CD14-positive monocyte (primary cell): ENCODE measurements around the gene RARB. TPM values are rescaled to one million over a fixed set of nuclear protein-coding genes. Genes with fewer than 3 reads are reported as not detected.
A peak's percentile ranks its signal among the peaks of the same experiment; 100 is the strongest.

Experiments
- DNase-seq, 3 donors: peaks; one replicate each; pipeline ENCODE4 v3.0.0-alpha.2; 2011 to 2022
- H2AFZ ChIP-seq: 2 replicates; pipeline ENCODE4 v1.6.0; 2012; ENCODE audit warnings: mild to moderate bottlenecking, low read depth, low read length, inconsistent platforms; ENCODE audit not compliant: insufficient read depth, poor library complexity, severe bottlenecking
- H3K27ac ChIP-seq, 2 donors: 1 replicate in 1 of 2; 2 replicates in 1 of 2; pipeline ENCODE4 v1.5.1; 2012 to 2013; ENCODE audit warnings: low read length in 2 of 2, control low read depth in 1 of 2, inconsistent platforms in 1 of 2, low read depth in 1 of 2, mild to moderate bottlenecking in 1 of 2
- H3K27me3 ChIP-seq, 2 donors: one replicate each; pipeline versions ENCODE4 v1.6.0 to v1.6.1; 2011 to 2013; ENCODE audit warnings: low read length in 2 of 2; ENCODE audit not compliant: control insufficient read depth in 2 of 2, insufficient read depth in 2 of 2
- H3K36me3 ChIP-seq, 2 donors: replicated peaks in 1 of 2; 1 replicate in 1 of 2; 2 replicates in 1 of 2; pipeline versions ENCODE4 v1.5.1 to v1.6.1; 2012 to 2013; ENCODE audit warnings: low read length in 2 of 2, control low read depth in 1 of 2, inconsistent platforms in 1 of 2, mild to moderate bottlenecking in 1 of 2; ENCODE audit not compliant: insufficient read depth in 2 of 2, control insufficient read depth in 1 of 2
- H3K4me1 ChIP-seq, 2 donors: 1 replicate in 1 of 2; 2 replicates in 1 of 2; pipeline versions ENCODE4 v1.5.1 to v1.6.1; 2012 to 2013; ENCODE audit warnings: low read length in 2 of 2, control low read depth in 1 of 2, inconsistent platforms in 1 of 2, mild to moderate bottlenecking in 1 of 2, moderate library complexity in 1 of 2; ENCODE audit not compliant: insufficient read depth in 2 of 2, control insufficient read depth in 1 of 2
- H3K4me2 ChIP-seq: replicated peaks from 2 replicates; pipeline ENCODE3; 2012; ENCODE audit warnings: low read length, moderate library complexity, mild to moderate bottlenecking; ENCODE audit not compliant: poor library complexity, severe bottlenecking; ENCODE audit errors: extremely low read depth
- H3K4me3 ChIP-seq, 3 experiments: fragments of 200-600 bp in 1 of 3; sonication (generic) in 1 of 3; replicated peaks in 1 of 3; 1 replicate in 2 of 3; 2 replicates in 1 of 3; pipeline ENCODE4 v1.5.1; 2011 to 2013; ENCODE audit warnings: low read length in 3 of 3, mild to moderate bottlenecking in 3 of 3, control low read depth in 2 of 3, low read depth in 2 of 3, inconsistent platforms in 1 of 3, moderate library complexity in 1 of 3
- H3K79me2 ChIP-seq: 2 replicates; pipeline ENCODE4 v1.6.0; 2012; ENCODE audit warnings: mild to moderate bottlenecking, control low read depth, inconsistent platforms, low read length, moderate library complexity; ENCODE audit not compliant: insufficient read depth
- H3K9ac ChIP-seq: 2 replicates; pipeline ENCODE4 v1.6.0; 2017; ENCODE audit warnings: low read length, mild to moderate bottlenecking; ENCODE audit not compliant: insufficient read depth, poor library complexity, severe bottlenecking
- H3K9me3 ChIP-seq, 2 donors: replicated peaks in 1 of 2; 1 replicate in 1 of 2; 2 replicates in 1 of 2; pipeline versions ENCODE4 v1.5.1 to v1.6.1; 2012 to 2013; ENCODE audit warnings: low read length in 2 of 2, control low read depth in 1 of 2; ENCODE audit not compliant: control insufficient read depth in 1 of 2, insufficient read depth in 1 of 2
- H4K20me1 ChIP-seq: 2 replicates; pipeline ENCODE4 v1.6.0; 2012; ENCODE audit warnings: mild to moderate bottlenecking, low read length, control low read depth, moderate library complexity; ENCODE audit not compliant: insufficient read depth
- H3K27ac Mint-ChIP-seq, 7 donors: one replicate each; pipeline ENCODE4 v1.8.0; 2020; ENCODE audit warnings: mild to moderate bottlenecking in 7 of 7, mixed read lengths in 7 of 7, moderate library complexity in 6 of 7, inconsistent platforms in 2 of 7
- H3K27me3 Mint-ChIP-seq, 3 donors: one replicate each; pipeline ENCODE4 v1.8.0; 2021 to 2022; ENCODE audit warnings: low read depth in 3 of 3, mild to moderate bottlenecking in 3 of 3, mixed read lengths in 3 of 3, moderate library complexity in 3 of 3, inconsistent platforms in 1 of 3
- H3K36me3 Mint-ChIP-seq, 2 donors: one replicate each; pipeline ENCODE4 v1.8.0; 2020; ENCODE audit warnings: mixed read lengths in 2 of 2, inconsistent platforms in 1 of 2, mild to moderate bottlenecking in 1 of 2
- H3K4me1 Mint-ChIP-seq: one replicate; pipeline ENCODE4 v1.8.0; 2020; ENCODE audit warnings: mild to moderate bottlenecking, mixed read lengths
- H3K4me3 Mint-ChIP-seq, 2 donors: one replicate each; pipeline ENCODE4 v1.8.0; 2020; ENCODE audit warnings: mild to moderate bottlenecking in 2 of 2, mixed read lengths in 2 of 2, moderate library complexity in 1 of 2
- H3K9me3 Mint-ChIP-seq, 7 donors: one replicate each; pipeline ENCODE4 v1.8.0; 2020 to 2022; ENCODE audit warnings: mixed read lengths in 7 of 7, mild to moderate bottlenecking in 6 of 7, moderate library complexity in 6 of 7, inconsistent platforms in 2 of 7
- WGBS: methylation state at CpG from one replicate; pipeline ENCODE4 v1.1.5; 2013; ENCODE audit warnings: missing lambda C conversion rate; ENCODE audit not compliant: insufficient coverage; 5-methylcytosine and 5-hydroxymethylcytosine counted together
- intact Hi-C, 2 donors: fragments of 100-400 bp; cut with micrococcal nuclease; formaldehyde crosslinking; loops; one replicate each; pipeline versions ENCODE4 v1.15.0 to v1.15.1; 2023
- polyA plus RNA-seq, 3 donors: library from polyadenylated mRNA; depleted of rRNA in 1 of 3; unstranded in 2 of 3; stranded (reverse) in 1 of 3; fragments of 300-500 nt in 2 of 3; fragments of >200 nt in 1 of 3; fragmentation: Illumina TruSeq in 2 of 3; gene quantifications; 1 replicate in 2 of 3; 2 replicates in 1 of 3; pipeline ENCODE4 v1.2.3, GENCODE V29; 2012 to 2021
- TF ChIP-seq, protein P1 (sequence below): fragments of 200-600 bp; IDR thresholded peaks from one replicate; pipeline ENCODE4 v1.8.0; 2022; ENCODE audit warnings: antibody characterized with exemption, mild to moderate bottlenecking

The RARB gene
- polyA plus RNA-seq, 3 donors: not detected

GRCh38 chr3:25478211-25478757, 50.2 kb downstream of the RARB start:
- Mint-ChIP-seq H3K27me3 (peaks cover 0 to 4% (median 0%) of the 10 kb centered on the region in 3 donors), H3K27ac (peak overlapping the region in 1 of 7 donors; percentile 63), H3K36me3 (no peaks in the 10 kb centered on the region), H3K4me1 (no peaks in the 10 kb centered on the region), H3K9me3 (no peaks in the 10 kb centered on the region), H3K4me3 (no peak overlapping the region)
- H3K79me2 ChIP-seq: no peaks in the 10 kb centered on the region
- H3K9ac ChIP-seq: no peak overlapping the region
- TF ChIP-seq, protein P1, sequence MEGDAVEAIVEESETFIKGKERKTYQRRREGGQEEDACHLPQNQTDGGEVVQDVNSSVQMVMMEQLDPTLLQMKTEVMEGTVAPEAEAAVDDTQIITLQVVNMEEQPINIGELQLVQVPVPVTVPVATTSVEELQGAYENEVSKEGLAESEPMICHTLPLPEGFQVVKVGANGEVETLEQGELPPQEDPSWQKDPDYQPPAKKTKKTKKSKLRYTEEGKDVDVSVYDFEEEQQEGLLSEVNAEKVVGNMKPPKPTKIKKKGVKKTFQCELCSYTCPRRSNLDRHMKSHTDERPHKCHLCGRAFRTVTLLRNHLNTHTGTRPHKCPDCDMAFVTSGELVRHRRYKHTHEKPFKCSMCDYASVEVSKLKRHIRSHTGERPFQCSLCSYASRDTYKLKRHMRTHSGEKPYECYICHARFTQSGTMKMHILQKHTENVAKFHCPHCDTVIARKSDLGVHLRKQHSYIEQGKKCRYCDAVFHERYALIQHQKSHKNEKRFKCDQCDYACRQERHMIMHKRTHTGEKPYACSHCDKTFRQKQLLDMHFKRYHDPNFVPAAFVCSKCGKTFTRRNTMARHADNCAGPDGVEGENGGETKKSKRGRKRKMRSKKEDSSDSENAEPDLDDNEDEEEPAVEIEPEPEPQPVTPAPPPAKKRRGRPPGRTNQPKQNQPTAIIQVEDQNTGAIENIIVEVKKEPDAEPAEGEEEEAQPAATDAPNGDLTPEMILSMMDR: no peak
- H3K4me3 ChIP-seq: no peak overlapping the region
- no peaks in the 10 kb centered on the region for H4K20me1 ChIP-seq
- no peak overlapping the region for H2AFZ ChIP-seq
- H3K9me3 ChIP-seq: no peaks in the 10 kb centered on the region
- no peaks in the 10 kb centered on the region for H3K36me3 ChIP-seq
- DNase-seq: no peak
- H3K27ac ChIP-seq: no peak overlapping the region
- H3K4me2 ChIP-seq: no peak overlapping the region
- WGBS: 75% methylated on average over 4 of the region's 6 CpGs
- no peaks in the 10 kb centered on the region for H3K4me1 ChIP-seq
- intact Hi-C loops: no loop called here
- no peaks in the 10 kb centered on the region for H3K27me3 ChIP-seq

- H3K4me3 Mint-ChIP-seq: no peak overlapping the region
- Histone ChIP-seq H3K4me1 (no peaks in the 10 kb centered on the region), H3K9me3 (no peaks in the 10 kb centered on the region), H3K4me2 (no peak overlapping the region), H3K79me2 (no peaks in the 10 kb centered on the region), H3K27ac (no peak overlapping the region), H3K9ac (no peak overlapping the region), H3K27me3 (no peaks in the 10 kb centered on the region), H4K20me1 (no peaks in the 10 kb centered on the region), H3K36me3 (no peaks in the 10 kb centered on the region), H2AFZ (no peak overlapping the region), H3K4me3 (no peak overlapping the region)
- H3K36me3 Mint-ChIP-seq: no peaks in the 10 kb centered on the region
- no peak overlapping the region for H3K27ac Mint-ChIP-seq
- no peak for DNase-seq
- no peaks in the 10 kb centered on the region for H3K4me1 Mint-ChIP-seq
- intact Hi-C loops: no loop called here
- TF ChIP-seq, protein P1: no peak
- no peaks in the 10 kb centered on the region for H3K9me3 Mint-ChIP-seq
- WGBS: 100% methylated on average over 1 of the region's 3 CpGs
- H3K27me3 Mint-ChIP-seq: peaks cover 0 to 4% (median 0%) of the 10 kb centered on the region in 3 donors
Measured at GRCh38 chr3:25478964-25479726, 51.1 kb downstream of the RARB start.
